GM12872 (cell line): Measurements from ENCODE around the gene BBS9.

Experiments
- CTCF ChIP-seq: IDR thresholded peaks from 3 replicates; pipeline ENCODE4 v1.5.1; 2011; ENCODE audit warnings: low read depth, mild to moderate bottlenecking, low read length, moderate library complexity; ENCODE audit not compliant: insufficient read depth

The BBS9 gene

DNA sequence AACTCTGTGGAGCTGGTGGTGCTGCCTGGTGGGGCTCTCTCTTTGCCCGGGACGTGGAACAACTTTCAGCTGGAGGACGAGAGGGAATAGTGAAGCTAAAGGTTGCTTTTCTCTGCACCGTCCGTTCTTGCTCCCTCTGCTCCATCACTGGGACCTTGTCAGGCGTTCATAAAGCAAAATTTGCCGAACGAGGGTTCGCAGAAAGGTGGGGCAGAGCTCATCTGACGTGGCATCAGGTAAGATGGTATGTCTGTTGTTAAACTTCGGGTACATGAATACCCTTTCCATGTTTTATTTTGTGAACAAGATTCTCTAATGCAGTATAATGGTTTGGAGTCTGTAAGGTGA lies 416 bp downstream of the BBS9 start:
- 0 out of 3 replicates have a peak, but pooled peaks have one; percentile 3 for TF ChIP-seq CTCF

DNA sequence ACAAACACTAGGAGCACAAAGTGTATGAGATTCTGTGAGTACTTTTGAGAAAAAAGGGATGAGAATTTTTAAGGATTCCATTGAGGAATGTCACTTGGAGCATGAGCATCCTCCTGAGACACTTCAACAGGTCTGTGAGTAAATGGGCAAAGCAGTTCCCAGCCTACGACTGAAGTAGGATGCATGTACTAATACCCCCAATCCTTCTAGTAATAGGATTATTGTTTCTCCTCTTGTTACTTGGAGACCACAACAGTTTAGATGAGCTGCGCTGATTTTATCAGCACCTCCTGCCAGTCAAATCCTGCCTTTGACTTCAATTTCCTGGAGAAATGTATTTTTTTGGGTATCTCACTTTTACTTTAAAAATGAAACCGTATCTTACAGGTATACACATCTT lies 820 bp downstream of the BBS9 start:
- TF ChIP-seq CTCF = no peak

DNA sequence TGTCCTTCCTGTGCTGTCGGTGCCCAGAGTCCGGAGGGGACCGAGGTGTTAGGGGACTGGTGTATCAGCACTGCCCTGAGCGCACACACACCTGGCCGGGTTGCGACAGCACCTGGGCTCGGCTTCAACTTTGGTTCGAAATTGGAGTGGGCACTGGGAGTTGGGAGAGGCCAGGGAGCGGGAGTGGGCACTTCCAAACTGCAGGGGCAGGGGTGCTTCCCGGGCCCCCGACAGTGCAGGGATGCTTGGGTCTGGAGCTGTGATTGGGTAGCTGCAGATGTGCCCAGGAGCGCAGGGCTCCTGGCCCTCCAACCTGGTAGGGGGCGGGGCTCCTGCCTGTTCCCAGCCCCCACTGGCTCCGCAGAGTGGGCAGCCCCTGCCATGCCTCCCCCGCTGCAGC lies 7.7 kb downstream of the BBS9 start:
- no peak for TF ChIP-seq CTCF

DNA sequence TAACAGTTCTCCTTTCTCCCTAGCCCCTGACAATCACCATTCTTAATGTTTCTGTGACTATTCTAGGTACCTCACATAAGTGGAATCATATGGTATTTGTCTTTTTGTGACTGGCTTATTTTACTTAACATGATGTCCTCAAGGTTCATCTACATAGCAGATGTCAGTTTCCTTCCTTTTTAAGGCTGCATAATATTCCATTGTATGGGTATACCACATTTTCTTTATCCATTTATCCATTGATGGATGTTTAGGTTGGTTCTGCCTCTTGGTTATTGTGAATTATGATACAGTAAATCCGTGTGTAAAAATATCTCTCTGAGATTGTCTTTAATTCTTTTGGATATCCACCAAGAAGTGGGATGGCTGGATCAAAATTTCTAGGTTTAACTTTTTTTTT lies 13.2 kb downstream of the BBS9 start:
- no peak for TF ChIP-seq CTCF

- TF ChIP-seq CTCF = no peak
These were observed 14.8 kb downstream of the BBS9 start for GRCh38 chr7:33143996-33144718.

GRCh38 chr7:33145156-33145555 lies 15.8 kb downstream of the BBS9 start:
- TF ChIP-seq CTCF = no peak

- TF ChIP-seq CTCF = no peak
These were observed 22.7 kb downstream of the BBS9 start for GRCh38 chr7:33152087-33152486.
